K562 (cell line): ENCODE measurements around the gene BMPER. TPM values are rescaled to one million over a fixed set of nuclear protein-coding genes. Genes with fewer than 3 reads are reported as not detected.
"Not testable (repeated sequence)": the region's sequence is repeated elsewhere in the genome, so short reads cannot be mapped to it uniquely, and the experiment has no call there.

Source experiments
- ATAC-seq: fragments of 200-7000 bp; cut with Tn5 transposase; 3 replicates; pipeline ENCODE4 v1.9.1; 2020; ENCODE audit warnings: moderate library complexity
- BruUV-seq: library from RNA; stranded (reverse); fragments of 400-500 nt; replicated peaks from 2 replicates; lab custom pipeline; 2021; lab: Mats Ljungman, UMichigan
- CTCF ChIA-PET: fragments of 300-600 bp; formaldehyde crosslinking; extraction: SDS; loops from one replicate; lab custom pipeline; 2021; ENCODE audit warnings: low intra/inter-chr PET ratio; lab: Yijun Ruan, JAX
- POLR2A ChIA-PET: fragments of 300-600, 350-650 bp; sonication (Branson Sonifier 250); formaldehyde crosslinking; extraction: SDS; loops from one replicate; lab custom pipeline; 2021; ENCODE audit warnings: antibody characterized with exemption, inconsistent platforms; lab: Yijun Ruan, JAX
- DNase-seq, 4 experiments: peaks; one replicate each; pipeline versions ENCODE4 v3.0.0 to v3.0.0-alpha.2; 2011 to 2018; ENCODE audit warnings: low spot score in 3 of 4, mixed read lengths in 3 of 4; ENCODE audit errors: extremely low read depth in 1 of 4
- FAIRE-seq: peaks from 2 replicates; lab custom pipeline; 2011; peaks lifted over from hg19 to GRCh38; lab: Jason Lieb, UNC
- H2AFZ ChIP-seq: 2 replicates; pipeline ENCODE4 v1.6.0; 2011; ENCODE audit warnings: low read depth, low read length, control low read depth, inconsistent platforms
- H3K27ac ChIP-seq: fragments of 200-600 bp; 3 replicates; pipeline ENCODE4 v1.8.0; 2011; ENCODE audit warnings: low read depth, mild to moderate bottlenecking, control low read depth, inconsistent platforms, low read length, moderate library complexity, mixed read lengths; ENCODE audit errors: extremely low read depth
- H3K27me3 ChIP-seq, 2 experiments: fragments of 300-600 bp in 1 of 2; 2 replicates in 1 of 2; 3 replicates in 1 of 2; pipeline versions ENCODE4 v1.6.0 to v1.8.0; 2011; ENCODE audit warnings: inconsistent platforms in 2 of 2, low read length in 2 of 2, mild to moderate bottlenecking in 1 of 2, mixed read lengths in 1 of 2, moderate library complexity in 1 of 2; ENCODE audit not compliant: control insufficient read depth in 2 of 2, insufficient read depth in 2 of 2
- H3K36me3 ChIP-seq: fragments of 300-600 bp; 3 replicates; pipeline ENCODE4 v1.8.0; 2011; ENCODE audit warnings: mild to moderate bottlenecking, low read length, inconsistent platforms; ENCODE audit not compliant: control insufficient read depth, insufficient read depth
- H3K4me1 ChIP-seq, 2 experiments: fragments of 200-600 bp in 1 of 2; replicated peaks in 1 of 2; 2 replicates in 1 of 2; 3 replicates in 1 of 2; pipeline versions ENCODE4 v1.5.1 to v1.8.0; 2011; ENCODE audit warnings: inconsistent platforms in 2 of 2, low read length in 2 of 2, mild to moderate bottlenecking in 1 of 2, mixed read lengths in 1 of 2, moderate library complexity in 1 of 2; ENCODE audit not compliant: control insufficient read depth in 2 of 2, insufficient read depth in 2 of 2
- H3K4me2 ChIP-seq: 2 replicates; pipeline ENCODE4 v1.6.1; 2011; ENCODE audit warnings: low read length, control low read depth, inconsistent platforms, mixed read lengths; ENCODE audit not compliant: insufficient read depth
- H3K4me3 ChIP-seq: fragments of 200-600 bp; sonication (generic), shearing (Covaris generic); 2 replicates; pipeline ENCODE4 v1.5.1; 2016; ENCODE audit warnings: control low read depth, inconsistent platforms
- H3K79me2 ChIP-seq: fragments of 200-600 bp; 3 replicates; pipeline ENCODE4 v1.8.0; 2011; ENCODE audit warnings: low read length, inconsistent platforms; ENCODE audit not compliant: control insufficient read depth, insufficient read depth
- H3K9ac ChIP-seq, 2 experiments: 2 replicates each; pipeline versions ENCODE4 v1.6.0 to v1.6.1; 2011; ENCODE audit warnings: low read depth in 2 of 2, low read length in 2 of 2, control low read depth in 1 of 2, inconsistent platforms in 1 of 2, mild to moderate bottlenecking in 1 of 2, mixed read lengths in 1 of 2; ENCODE audit not compliant: insufficient read depth in 1 of 2
- H3K9me1 ChIP-seq: one replicate; pipeline ENCODE4 v1.6.0; 2011; ENCODE audit warnings: inconsistent platforms, mild to moderate bottlenecking, low read length, moderate library complexity; ENCODE audit not compliant: control insufficient read depth, insufficient read depth
- H3K9me3 ChIP-seq: replicated peaks from 2 replicates; pipeline ENCODE4 v1.5.1; 2011; ENCODE audit warnings: low read depth, low read length, inconsistent platforms; ENCODE audit not compliant: control insufficient read depth, insufficient read depth
- H4K20me1 ChIP-seq: replicated peaks from 2 replicates; pipeline ENCODE4 v1.6.1; 2011; ENCODE audit warnings: low read length, inconsistent platforms, mixed read lengths; ENCODE audit not compliant: control insufficient read depth, insufficient read depth
- FOXA3 ChIP-seq, 2 experiments: fragments of 450-650 bp in 1 of 2; sonication (generic) in 1 of 2; formaldehyde crosslinking; IDR thresholded peaks in 1 of 2; conservative IDR thresholded peaks in 1 of 2; 2 replicates each; pipeline versions ENCODE4 v1.4.0 to v1.8.0; 2020 to 2022; ENCODE audit warnings: mild to moderate bottlenecking in 2 of 2, missing genetic modification reagents in 1 of 2
- ZNF431 ChIP-seq: sonication (generic); formaldehyde crosslinking; IDR thresholded peaks from 2 replicates; pipeline ENCODE4 v1.8.0; 2022; ENCODE audit warnings: mild to moderate bottlenecking, missing genetic modification reagents
- ZNF655 ChIP-seq: fragments of 250-450 bp; sonication (Bioruptor Pico); IDR thresholded peaks from 2 replicates; pipeline ENCODE4 v1.5.0; 2021
- WGBS: fragments of 100-300 bp; shearing (Covaris generic); methylation state at CpG from one replicate; pipeline ENCODE4 v1.1.6; 2016; ENCODE audit warnings: low coverage, mixed read lengths; ENCODE audit not compliant: insufficient coverage; ENCODE audit errors: missing lambda C conversion rate; 5-methylcytosine and 5-hydroxymethylcytosine counted together
- in situ Hi-C: fragments of 300-500 bp; cut with MboI; formaldehyde crosslinking; loops from 4 replicates; pipeline ENCODE4 v1.15.0; 2018; ENCODE audit warnings: inconsistent platforms, mixed read lengths
- intact Hi-C: fragments of 100-400 bp; cut with micrococcal nuclease; formaldehyde crosslinking; loops from 2 replicates; pipeline ENCODE4 v1.14.2; 2022
- polyA plus RNA-seq, 8 experiments: library from polyadenylated mRNA; depleted of rRNA in 4 of 8; stranded (reverse) in 5 of 8; unstranded in 3 of 8; fragments of >200 nt; fragmentation: Nextera tagmentation in 2 of 8; fragmentation: Illumina TruSeq in 1 of 8; extraction: Ambion mirVana in 2 of 8; extraction: Trizol in 1 of 8; gene quantifications; 2 replicates each; pipeline versions ENCODE4 v1.2.1 to v1.2.3, GENCODE V29; 2011 to 2014; ENCODE audit warnings: inconsistent platforms in 1 of 8, missing spikeins in 1 of 8
- total RNA-seq, 7 experiments: library from RNA; depleted of rRNA in 6 of 7; stranded (reverse); fragments of >200 nt in 6 of 7; fragmentation: Illumina TruSeq in 2 of 7; extraction: Trizol in 2 of 7; gene quantifications; 2 replicates each; pipeline versions ENCODE4 v1.2.1 to v1.2.3, GENCODE V29; 2011 to 2021; ENCODE audit warnings: low replicate concordance in 1 of 7

The BMPER gene
- total and polyA plus RNA-seq, 9 of the 15 experiments (the other 6 are each of a cell fraction or from before 2014, with no cell fraction given), result not detected

- Histone ChIP-seq H3K9me3 (no peaks in the 10 kb centered on the region), H3K36me3 (no peaks in the 10 kb centered on the region), H3K4me1 (no peaks in the 10 kb centered on the region), H3K4me2 (no peak overlapping the region), H4K20me1 (no peaks in the 10 kb centered on the region), H2AFZ (no peak overlapping the region), H3K9ac (no peak overlapping the region), H3K9me1 (no peaks in the 10 kb centered on the region), H3K27me3 (no peaks in the 10 kb centered on the region), H3K79me2 (no peaks in the 10 kb centered on the region), H3K27ac (no peak overlapping the region), H3K4me3 (no peak overlapping the region)
- no TSS peak for BruUV-seq
- intact Hi-C loops (no loop called here), in situ Hi-C loops (no loop called here)
- ATAC-seq, result no peak
- ChIA-PET CTCF (no interaction called here), POLR2A (no interaction called here)
- TF ChIP-seq ZNF431 (CRISPR knock-in tag), result peak; percentile 61; the same call in 1 of the 2 replicates
- no peak for TF ChIP-seq ZNF655 (CRISPR knock-in tag)
- no peak for DNase-seq
- FAIRE-seq, result no peak
- under 1% methylated on average over 8 of the region's 8 CpGs for WGBS
Measured at GRCh38 chr7:34168013-34168412, 262.7 kb downstream of the BMPER start.

GRCh38 chr7:34174688-34175616 is 269.6 kb downstream of the BMPER start:
- H3K27me3 ChIP-seq, CTCF ChIA-PET, POLR2A ChIA-PET, H3K9ac ChIP-seq, H2AFZ ChIP-seq, intact Hi-C loops, H4K20me1 ChIP-seq, FAIRE-seq, H3K36me3 ChIP-seq, H3K27ac ChIP-seq, H3K9me3 ChIP-seq: not testable (repeated sequence)
- TF ChIP-seq FOXA3 (CRISPR knock-in tag; conservative IDR thresholded peaks at IDR 0.05 in 1 of 2, IDR thresholded peaks at IDR 0.05 in 1 of 2), result peak in 1 of 2 experiments; percentile 66; a peak in 1 of 4 replicates
- TF ChIP-seq, all 486 proteins: peak for 1; not testable (repeated sequence) for 485
- H3K4me2 ChIP-seq, H3K9me1 ChIP-seq, DNase-seq, ATAC-seq, H3K4me3 ChIP-seq, BruUV-seq, H3K4me1 ChIP-seq, in situ Hi-C loops, H3K79me2 ChIP-seq: not testable (repeated sequence)
- WGBS, result 5% methylated on average over 26 of the region's 32 CpGs
